DOHH2 (cell line): ENCODE results near the gene PCDHGA3.

ENCODE experiments used
- CTCF ChIP-seq: fragments of 200-600 bp; sonication (generic); IDR thresholded peaks from one replicate; pipeline ENCODE4 v1.5.1; 2014; ENCODE audit warnings: antibody characterized with exemption, mild to moderate bottlenecking, low read depth, low read length; ENCODE audit not compliant: poor library complexity, severe bottlenecking
- EZH2phosphoT487 ChIP-seq: fragments of 200-600 bp; sonication (generic); IDR thresholded peaks from 2 replicates; pipeline ENCODE4 v1.6.1; 2017; ENCODE audit warnings: borderline replicate concordance, mild to moderate bottlenecking, antibody characterized with exemption, low read length, moderate library complexity, mixed read lengths

- TF ChIP-seq CTCF (no peak), EZH2phosphoT487 (no peak)
Measured at GRCh38 chr5:141360685-141361084, 17.1 kb downstream of the PCDHGA3 start.
